Activated CD4-positive, CD25-positive, alpha-beta regulatory T cell treated with anti-CD3 and anti-CD28 coated beads, Interleukin-2, amount 50 U/mL, for 24 hours (primary cell): ENCODE results near the gene ELF3.
"Not testable (repeated sequence)": the region's sequence is repeated elsewhere in the genome, so short reads cannot be mapped to it uniquely, and the experiment has no call there.

Source experiments
- ATAC-seq, 2 donors: fragments of 150-1000 bp; cut with Tn5 transposase; one replicate each; pipeline ENCODE4 v1.10.0; 2021; ENCODE audit warnings: mild to moderate bottlenecking in 1 of 2, moderate library complexity in 1 of 2

The ELF3 gene

DNA sequence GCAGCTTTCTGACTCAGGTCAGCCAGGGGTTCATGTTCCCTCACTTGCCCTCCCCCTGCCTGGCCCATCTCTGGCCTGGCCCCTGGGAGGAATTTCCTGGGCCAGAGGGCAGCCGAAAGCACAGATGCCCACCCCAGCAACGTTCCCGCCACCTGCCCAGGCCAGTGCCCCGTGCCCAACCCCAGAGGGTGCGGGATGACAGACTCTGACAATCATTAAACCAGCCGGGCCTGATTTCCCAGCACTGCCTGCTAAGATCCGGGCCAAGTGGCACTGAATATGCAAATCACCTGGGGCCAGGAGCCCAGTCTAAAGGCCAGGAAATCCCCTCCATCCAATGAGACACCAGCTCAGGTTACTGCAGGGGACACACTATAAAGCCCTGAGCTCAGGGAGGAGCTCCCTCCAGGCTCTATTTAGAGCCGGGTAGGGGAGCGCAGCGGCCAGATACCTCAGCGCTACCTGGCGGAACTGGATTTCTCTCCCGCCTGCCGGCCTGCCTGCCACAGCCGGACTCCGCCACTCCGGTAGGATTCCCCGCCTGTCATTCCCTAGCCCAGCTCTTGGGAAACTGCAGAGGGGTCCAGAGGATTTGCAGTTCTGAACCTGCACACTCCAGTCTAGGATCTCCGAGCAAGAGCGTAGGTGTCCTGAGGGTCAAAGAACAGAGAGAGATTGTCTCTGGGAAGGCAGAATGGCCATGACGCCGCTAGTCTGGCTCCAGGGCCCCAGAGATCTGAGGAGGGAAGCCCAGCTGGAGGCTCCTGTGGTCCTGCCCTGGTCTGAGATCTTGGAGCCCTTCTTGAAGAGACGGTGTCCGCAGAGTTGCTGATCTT is at the start of gene ELF3:
TSS of gene ELF3 (plus strand) at position 408 of the 836 bp plus-strand sequence. CDS start 550 bp downstream, outside the sequence.
- ATAC-seq, result peak in 1 of 2 donors; percentile 24

DNA sequence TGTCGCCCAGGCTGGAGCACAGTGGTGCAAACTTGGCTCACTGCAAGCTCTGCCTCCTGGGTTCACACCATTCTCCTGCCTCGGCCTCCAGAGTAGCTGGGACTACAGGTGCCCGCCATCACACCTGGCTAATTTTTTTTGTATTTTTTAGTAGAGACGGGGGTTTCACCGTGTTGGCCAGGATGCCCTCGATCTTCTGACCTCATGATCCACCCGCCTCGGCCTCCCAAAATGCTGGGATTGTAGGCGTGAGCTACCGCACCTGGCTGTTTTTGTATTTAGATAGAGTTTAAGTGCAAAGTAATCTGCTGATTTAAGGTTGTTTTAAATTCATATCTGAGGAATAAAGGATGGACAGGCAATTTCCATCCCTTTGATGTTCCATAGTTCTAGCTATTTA is 48.0 kb upstream of the ELF3 start:
- ATAC-seq, result not testable (repeated sequence)

GRCh38 chr1:201964261-201964660 is 46.1 kb upstream of the ELF3 start:
- no peak for ATAC-seq

DNA sequence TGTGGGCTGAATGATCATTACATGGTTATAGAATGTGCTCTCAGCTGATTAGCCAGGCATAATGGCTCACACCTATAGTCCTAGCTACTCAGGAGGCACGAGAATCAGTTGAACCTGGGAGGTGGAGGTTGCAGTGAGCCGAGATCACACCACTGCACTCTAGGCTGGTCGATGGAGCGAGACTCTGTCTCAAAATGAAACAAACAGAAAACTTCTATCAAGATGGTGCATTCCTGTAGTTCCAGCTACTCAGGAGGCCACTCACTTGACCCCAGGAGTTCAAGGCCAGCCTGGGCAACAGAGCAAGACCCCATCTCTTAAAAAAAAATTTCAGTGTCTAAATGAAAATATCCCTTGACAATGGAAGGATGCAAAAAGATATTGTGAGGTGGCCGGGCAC is 44.2 kb upstream of the ELF3 start:
- ATAC-seq, result no peak

DNA sequence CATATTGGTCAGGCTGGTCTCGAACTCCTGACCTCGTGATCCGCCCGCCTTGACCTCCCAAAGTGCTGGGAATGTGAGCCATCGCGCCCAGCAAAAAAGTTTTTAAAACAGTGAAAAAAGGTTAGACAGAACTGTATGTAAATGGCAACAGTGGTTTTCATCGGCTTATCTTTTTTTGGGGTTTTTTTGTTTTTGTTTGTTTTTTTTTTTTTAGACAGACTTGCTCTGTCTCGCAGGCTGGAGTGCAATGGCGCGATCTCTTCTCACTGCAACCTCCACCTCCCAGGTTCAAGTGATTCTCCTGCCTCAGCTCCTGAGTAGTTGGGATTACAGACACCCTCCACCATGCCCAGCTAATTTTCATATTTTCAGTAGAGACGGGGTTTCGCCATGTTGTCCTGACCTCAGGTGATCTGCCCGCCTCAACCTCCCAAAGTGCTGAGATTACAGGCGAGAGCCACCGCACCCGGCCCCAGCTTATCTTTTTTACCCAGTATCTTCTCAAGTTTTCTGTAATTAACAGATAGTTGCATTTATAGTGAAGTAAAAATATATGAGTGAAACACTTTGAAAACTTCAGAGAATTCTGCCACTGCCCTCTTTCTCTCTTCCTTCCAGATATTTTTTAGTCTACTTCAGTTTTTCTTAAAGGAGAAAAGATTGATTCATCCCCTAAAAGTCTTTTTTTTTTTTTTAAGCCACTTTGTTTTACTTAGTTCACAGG is 42.0 kb upstream of the ELF3 start:
- ATAC-seq, result no peak

- no peak for ATAC-seq
Observed at GRCh38 chr1:201970334-201971159, 39.8 kb upstream of the ELF3 start.

- ATAC-seq, result peak in 1 of 2 donors; percentile 70
Observed at GRCh38 chr1:201982082-201982622, 28.2 kb upstream of the ELF3 start.

DNA sequence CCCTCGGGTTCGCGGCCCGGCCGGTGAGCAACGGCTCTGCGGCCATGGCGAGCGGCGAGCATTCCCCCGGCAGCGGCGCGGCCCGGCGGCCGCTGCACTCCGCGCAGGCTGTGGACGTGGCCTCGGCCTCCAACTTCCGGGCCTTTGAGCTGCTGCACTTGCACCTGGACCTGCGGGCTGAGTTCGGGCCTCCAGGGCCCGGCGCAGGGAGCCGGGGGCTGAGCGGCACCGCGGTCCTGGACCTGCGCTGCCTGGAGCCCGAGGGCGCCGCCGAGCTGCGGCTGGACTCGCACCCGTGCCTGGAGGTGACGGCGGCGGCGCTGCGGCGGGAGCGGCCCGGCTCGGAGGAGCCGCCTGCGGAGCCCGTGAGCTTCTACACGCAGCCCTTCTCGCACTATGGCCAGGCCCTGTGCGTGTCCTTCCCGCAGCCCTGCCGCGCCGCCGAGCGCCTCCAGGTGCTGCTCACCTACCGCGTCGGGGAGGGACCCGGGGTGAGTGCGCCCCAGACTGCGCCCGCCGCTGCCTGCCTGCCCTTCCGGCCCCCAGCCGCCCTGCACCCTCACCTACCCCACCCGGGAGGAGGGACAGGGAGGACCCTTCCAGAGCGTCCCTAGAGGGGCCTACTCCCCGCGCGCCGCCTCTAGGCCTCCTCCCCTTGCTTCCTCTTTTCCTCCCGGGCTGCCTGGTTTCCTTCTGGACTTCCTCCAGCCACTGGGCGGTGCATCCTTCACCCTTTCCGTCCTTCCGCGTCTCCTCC is 27.6 kb upstream of the ELF3 start, which contains the start of gene RNPEP:
TSS of gene RNPEP (plus strand) at position 26 of the 757 bp plus-strand sequence. CDS start at position 45, 19 bp downstream.
- peak; percentile 84 to 85 for ATAC-seq

DNA sequence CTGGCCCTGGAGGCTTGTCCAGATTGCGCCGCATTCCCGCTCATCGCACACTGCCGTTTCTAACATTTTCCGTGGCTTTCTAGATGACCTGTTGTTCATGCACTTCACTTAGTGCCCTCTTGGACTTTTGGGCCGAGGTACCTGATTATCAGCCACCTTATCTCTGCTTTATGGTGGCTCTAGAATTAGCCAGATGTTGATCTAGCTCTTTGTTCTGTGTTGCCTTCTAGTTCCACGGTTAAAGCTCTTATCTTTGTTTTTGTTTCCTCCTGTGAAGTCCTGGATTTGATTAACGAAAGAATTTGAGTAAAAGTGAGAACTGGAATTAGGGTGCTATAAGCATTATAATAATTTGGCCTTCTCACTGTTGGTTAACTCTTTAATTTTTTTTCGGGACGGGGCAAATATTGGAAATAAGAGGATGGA is 27.0 kb upstream of the ELF3 start:
- no peak for ATAC-seq

DNA sequence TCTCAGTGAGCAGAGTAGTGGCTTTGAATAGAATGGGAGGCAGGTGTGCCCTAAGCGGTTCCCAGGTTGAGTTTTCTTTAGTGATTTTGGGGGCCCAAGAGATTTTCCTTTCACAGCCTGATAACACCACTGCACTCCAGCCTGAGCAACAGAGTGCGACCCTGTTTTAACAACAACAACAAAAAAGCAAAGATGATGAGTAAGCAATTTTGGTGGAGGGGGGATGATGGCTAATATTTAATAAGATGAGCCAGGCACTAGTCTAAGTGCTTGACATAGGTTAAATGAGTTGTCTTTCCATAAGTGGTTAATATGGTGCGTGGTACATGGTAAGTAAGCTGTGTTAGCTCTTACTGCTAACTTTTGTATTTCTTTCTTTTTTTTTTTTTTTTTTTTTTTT is 25.9 kb upstream of the ELF3 start:
- no peak for ATAC-seq

DNA sequence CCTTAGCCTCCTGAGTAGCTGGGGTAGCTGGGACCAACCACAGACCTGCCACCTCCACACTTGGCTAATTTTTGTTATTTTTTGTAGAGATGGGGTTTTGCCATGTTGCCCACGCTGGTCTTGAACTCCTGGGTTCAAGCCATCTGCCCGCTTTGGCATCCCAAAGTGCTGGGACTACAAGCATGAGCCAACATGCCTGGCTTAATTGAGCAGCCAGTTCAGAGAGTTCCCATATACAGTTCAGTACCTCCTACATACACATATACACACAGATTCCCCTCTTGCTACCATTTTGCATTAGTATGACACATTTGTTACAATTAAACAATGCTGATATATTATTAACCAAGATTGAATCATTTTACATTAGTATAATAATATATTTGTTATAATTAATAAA is 25.0 kb upstream of the ELF3 start:
- no peak for ATAC-seq

- no peak for ATAC-seq
Observed at GRCh38 chr1:201988601-201989000, 21.8 kb upstream of the ELF3 start.

DNA sequence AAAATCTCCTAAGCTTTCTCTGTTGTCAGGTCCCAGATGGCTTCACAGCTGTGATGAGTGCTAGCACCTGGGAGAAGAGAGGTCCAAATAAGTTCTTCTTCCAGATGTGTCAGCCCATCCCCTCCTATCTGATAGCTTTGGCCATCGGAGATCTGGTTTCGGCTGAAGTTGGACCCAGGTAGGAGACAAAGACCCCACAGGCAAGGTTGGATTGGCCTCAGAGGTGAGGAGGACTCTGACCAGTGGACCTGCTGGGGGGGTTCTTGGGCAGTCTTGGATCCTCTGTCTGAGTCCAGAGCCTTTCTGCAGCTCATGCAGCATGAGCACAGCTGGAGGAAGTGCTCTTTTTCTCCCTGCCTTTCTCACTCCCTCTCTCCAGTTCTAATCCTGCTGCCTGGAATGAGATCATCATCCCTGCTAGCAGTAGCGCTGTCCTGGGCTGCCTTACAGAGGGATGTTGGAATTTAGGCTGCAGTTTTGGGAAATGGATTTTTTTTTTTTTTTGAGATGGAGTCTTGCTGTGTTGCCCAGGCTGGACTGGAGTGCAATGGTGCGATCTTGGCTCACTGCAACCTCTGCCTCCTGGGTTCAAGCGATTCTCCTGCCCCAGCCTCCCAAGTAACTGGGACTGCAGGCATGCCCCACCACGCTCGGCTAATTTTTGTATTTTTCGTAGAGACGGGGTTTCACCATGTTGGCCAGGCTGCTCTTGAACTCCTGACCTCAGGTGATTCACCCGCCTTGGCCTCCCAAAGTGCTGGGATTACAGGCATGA is 20.8 kb upstream of the ELF3 start:
- no peak for ATAC-seq

GRCh38 chr1:201990427-201990826 is 20.0 kb upstream of the ELF3 start:
- no peak for ATAC-seq

DNA sequence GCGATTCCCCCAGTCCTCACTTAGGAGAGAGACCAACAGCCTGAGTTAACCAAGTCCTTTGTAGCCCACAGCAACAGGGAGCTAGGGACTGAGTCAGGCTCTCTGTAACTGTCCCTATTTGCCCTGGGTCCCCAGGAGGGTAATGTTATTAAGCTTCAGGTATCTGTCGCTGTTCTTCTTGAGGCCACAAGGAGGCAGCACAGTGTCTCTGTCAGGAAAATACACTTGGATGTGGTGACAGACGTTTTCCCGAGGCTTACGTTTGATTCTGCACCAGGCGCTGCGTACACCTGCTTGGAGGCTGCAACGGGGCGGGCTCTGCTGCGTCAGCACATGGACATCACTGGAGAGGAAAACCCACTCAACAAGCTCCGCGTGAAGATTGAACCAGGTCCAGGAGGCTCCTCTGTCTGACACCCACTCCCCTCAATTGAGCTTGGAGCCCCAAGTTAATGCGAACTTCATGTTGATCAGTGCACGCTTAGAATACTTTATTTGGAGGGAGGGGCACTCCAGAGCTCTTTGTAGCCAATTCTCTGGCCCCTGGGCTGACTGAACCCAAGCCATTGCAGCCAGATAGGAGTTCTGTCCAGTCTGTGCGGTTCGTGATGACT is 10.7 kb upstream of the ELF3 start:
- ATAC-seq, result peak; percentile 64 to 79

- ATAC-seq, result no peak
Observed at GRCh38 chr1:202002507-202002906, 7.9 kb upstream of the ELF3 start.

- no peak for ATAC-seq
Observed at GRCh38 chr1:202004711-202005110, 5.7 kb upstream of the ELF3 start.

- no peak for ATAC-seq
Observed at GRCh38 chr1:202005958-202006357, 4.4 kb upstream of the ELF3 start.

DNA sequence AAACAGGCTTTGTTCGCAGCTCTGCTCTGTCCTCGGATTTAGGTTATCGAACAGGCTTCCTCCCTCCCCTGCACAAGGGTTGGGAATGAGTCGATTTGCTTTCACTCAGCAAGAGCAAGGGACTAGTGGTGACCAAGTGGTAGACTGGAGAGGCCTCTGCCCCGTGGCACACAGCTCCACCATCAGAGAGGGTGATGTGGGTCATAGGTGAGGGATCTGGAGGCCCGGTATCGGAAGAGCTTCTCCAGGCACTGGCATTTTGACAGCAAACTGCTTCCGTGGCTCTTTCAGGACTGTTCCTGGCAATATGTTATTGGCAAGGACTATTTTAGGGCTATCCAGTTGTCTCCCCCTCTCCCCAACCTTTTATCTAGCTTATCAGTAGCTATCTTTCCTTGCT is 3.1 kb upstream of the ELF3 start:
- no peak for ATAC-seq

GRCh38 chr1:202007805-202008489 is 2.4 kb upstream of the ELF3 start:
- no peak for ATAC-seq
